Activated naive CD4-positive, alpha-beta T cell (primary cell): ENCODE results near the gene PPIG.
"Not testable (repeated sequence)": the region's sequence is repeated elsewhere in the genome, so short reads cannot be mapped to it uniquely, and the experiment has no call there.

Experiments
- DNase-seq, 4 experiments: peaks; one replicate each; lab custom pipeline; 2025; lab: John Stamatoyannopoulos, UW

PPIG gene

GRCh38 chr2:169664600-169664977 lies 80.4 kb downstream of the PPIG start:
- no peak for DNase-seq

DNA sequence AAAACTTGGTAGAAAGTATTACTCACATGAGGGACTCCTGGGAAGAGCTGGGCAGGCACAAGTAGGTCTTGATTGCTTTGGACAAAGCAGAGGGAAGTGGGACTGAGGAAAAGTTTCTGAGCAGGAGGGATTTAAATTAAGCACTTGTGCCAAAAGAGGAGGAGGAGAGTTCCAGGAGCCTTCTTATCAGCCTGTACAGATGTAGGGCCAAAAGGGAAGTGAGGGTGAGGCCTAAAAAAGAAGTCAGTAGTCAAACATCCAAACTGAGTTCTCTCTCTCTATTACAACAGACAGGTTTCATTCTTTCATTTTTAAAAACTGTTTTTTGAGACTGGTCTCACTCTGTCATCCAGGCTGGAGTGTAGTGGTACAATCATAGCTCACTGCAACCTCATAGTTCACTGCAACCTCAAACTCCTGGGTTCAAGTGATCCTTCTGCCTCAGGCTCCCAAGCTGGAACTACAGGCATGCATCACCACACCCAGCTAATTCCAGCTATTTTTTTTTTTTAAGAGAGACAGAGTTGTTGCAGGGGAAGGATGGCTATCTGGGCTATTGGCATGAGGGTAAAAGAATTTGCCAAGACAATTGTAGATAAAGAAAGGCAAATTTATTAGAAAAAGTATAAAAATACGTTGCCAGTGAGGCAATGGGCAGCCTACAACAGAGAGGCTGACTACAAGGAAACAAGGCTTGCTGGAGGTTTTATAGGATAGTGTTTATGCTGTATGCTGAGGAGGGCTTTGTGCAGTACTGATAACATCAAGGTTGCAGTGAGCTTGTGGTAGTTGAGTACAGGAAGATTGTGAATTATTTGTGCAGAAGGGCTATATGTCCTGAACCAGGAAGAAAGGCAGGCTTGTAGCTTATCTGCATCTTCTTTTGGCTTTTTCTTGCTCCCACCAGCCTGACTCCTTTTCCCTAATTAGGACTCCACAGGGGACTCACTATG lies 81.1 kb downstream of the PPIG start:
- DNase-seq = no peak

DNA sequence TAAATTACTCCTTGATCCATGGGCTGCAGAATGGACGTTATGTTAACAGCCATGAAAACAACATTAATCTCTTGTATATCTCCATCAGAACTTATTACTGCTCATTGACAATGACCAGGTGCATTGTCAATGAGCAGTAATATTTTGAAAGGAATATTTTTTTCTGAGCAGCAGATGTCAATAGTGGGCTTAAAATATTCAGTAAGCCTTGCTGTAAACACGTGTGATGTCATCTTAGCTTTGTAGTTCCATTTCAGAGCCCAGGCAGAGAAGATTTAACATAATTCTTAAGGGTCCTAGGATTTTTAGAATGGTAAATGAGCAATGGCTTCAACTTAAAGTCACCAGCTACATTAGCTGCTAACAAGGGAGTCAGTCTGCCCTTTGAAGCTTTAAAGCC lies 83.4 kb downstream of the PPIG start:
- DNase-seq = no peak

DNA sequence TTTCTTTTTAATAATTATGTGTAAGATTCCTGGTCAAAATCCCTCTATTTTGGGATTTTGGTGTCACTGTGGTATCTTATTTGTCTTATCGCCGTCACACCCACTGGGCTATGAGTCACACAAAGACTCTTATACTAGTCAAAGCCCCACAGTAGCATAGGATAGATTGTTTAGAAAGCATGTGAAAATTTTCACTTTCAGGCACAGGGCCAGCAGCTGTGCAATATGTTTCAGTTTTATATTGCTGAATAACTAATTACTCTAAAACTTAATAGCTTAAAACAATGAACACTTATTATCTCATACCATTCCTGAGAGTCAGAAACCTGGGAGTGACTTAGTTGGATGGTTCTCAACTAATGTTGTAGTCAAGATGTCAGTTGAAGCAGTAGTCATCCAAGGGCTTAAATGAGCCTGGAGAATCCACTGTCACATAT lies 86.1 kb downstream of the PPIG start:
- no peak for DNase-seq

DNA sequence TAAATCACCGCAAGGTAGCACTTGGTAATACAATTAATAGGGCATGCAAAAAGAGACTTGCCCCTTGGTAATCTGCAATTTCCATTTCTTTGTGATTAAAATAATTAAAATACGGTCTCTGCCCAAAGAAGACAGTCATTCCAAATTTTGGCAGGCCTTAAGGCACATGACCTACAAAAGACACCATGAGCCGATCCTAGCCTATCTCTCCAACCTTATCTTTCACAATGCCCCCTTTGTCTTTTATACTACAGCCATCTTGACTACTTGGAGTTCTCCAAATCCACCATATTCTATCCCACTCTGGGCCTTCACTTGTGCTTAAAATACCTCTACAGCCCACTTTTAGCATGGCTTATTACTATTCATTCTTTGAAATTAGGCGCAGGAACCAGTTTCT lies 86.8 kb downstream of the PPIG start:
- DNase-seq = no peak

GRCh38 chr2:169672406-169672805 lies 88.3 kb downstream of the PPIG start:
- DNase-seq = no peak

GRCh38 chr2:169673106-169673505 lies 89.0 kb downstream of the PPIG start:
- DNase-seq = no peak

GRCh38 chr2:169673921-169674320 lies 89.8 kb downstream of the PPIG start:
- DNase-seq = no peak

DNA sequence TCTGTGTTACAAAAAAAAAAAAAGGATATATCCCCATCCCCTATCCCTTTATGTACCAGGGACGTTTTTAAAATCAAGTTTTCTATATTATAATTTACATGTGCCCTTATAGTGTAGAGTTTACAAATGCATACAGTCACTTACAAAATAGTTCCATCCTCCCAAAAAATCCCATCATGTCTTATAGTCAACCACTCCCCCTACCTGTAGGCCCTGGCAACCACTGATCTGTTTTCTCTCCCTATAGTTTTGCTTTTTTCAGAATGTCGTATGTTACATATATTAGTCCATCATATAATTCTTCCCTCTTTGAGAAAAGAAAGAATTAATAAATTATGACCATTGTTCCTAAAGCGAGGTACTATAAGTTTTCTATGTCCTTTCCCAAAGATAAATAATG lies 92.2 kb downstream of the PPIG start:
- DNase-seq = no peak

DNA sequence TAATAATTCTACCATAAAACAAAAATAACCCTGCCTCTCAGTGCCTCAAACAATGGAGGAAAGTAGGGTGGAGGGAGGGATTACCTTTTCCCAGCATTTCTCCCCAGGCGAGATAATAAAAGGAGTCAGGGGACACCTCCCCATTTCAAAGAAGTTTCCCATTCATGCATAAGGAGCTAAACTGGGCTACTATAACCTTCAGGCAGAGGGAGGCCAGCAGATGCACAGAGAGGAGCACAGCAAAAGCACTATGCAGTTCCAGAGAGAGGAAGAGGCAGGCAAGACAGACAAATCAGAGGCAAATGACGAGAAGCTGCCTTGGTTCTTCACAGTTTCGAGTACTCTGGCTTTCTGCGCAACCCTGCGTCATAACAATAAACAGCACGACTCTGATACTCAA lies 92.7 kb downstream of the PPIG start:
- DNase-seq = no peak

- DNase-seq = no peak
These were observed 98.9 kb downstream of the PPIG start for GRCh38 chr2:169683054-169683424.

DNA sequence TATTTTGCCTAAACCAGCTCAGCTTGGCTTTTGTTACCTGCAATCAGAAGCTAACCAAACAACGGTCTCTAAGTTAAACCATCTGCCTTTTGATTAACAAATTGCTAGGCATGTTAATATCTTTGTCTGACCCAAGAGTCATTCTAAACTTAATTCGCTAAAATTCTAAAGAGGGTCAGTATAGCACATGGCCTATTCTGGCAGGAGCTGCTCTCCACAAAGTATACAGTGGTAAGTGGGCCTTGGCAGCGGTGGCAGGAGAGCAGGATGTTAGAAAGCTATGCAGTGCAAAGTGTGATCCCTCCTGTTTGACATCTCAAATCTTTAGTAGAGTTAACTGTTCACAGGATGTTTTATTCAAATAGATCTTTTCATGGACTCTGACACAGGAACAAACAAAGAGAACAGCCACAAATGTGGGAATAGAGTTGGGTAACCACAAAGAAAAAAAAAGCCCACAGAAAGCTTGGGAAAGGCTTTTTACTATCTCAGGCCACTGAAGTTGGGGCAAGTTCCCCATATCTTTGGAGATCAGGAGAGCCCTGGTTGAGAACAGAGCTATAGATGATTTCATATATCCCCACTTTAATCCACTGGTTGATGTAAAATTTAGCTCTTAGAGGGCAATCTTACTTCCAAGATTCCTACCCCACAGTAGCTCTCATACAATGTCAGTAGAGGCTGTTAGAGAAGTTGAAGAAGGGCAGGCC lies 99.4 kb downstream of the PPIG start:
- DNase-seq = no peak

GRCh38 chr2:169684135-169684565 lies 100.0 kb downstream of the PPIG start:
- no peak for DNase-seq

- DNase-seq = not testable (repeated sequence)
These were observed 100.6 kb downstream of the PPIG start for GRCh38 chr2:169684712-169685111.

DNA sequence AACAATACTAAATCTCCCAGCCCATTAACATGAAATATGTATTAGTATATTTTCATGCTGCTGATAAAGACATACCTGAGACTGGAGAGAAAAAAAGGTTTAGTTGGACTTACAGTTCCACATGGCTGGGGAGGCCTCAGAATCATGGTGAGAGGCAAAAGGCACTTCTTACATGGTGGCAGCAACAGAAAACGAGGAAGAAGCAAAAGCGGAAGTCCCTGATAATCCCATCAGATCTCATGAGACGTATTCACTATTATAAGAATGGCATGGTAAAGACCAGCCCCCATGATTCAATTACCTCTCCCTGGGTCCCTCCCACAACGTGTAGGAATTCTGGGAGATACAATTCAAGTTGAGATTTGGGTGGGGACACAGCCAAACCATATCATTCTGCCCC lies 102.7 kb downstream of the PPIG start:
- not testable (repeated sequence) for DNase-seq

DNA sequence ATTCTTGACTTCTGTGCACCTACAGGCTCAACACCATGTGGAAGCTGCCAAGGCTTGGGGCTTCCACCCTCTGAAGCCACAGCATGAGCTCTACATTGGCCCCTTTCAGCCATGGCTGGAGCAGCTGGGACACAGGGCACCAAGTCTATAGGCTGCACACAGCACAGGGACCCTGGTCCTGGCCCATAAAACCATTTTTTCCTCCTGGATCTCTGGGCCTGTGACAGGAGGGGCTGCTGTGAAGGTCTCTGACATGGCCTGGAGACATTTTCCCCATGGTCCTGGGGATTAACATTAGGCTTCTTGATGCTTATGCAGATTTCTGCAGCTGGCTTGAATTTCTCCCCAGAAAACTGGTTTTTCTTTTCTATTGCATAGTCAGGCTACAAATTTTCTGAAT lies 103.8 kb downstream of the PPIG start:
- not testable (repeated sequence) for DNase-seq

DNA sequence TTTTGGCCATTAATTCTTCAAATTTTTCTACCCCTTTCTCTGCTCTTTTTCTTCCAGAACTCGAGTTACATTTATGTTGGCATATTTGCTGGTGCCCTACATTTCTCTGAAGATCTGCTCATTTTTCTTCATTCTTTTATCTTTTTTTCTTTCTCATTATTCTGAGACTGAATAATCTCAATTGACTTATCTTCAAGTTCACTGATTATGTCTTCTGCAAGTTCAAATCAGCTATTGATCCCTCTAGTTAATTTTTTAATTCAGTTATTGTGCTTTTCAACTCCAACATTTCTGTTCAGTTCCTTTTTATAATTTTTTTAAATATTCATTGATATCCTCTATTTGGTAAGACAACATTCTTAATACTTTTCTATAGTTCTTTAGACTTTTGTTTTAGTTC lies 106.8 kb downstream of the PPIG start:
- DNase-seq = no peak
